Tibial nerve (tissue), 4 donors: ENCODE data around the gene GNB3. TPM values are rescaled to one million over a fixed set of nuclear protein-coding genes. Genes with fewer than 3 reads are reported as not detected.
A peak's percentile ranks its signal among the peaks of the same experiment; 100 is the strongest.
"Not testable (repeated sequence)": the region's sequence is repeated elsewhere in the genome, so short reads cannot be mapped to it uniquely, and the experiment has no call there.

ENCODE experiments used
- DNase-seq, 2 donors: peaks; one replicate each; pipeline ENCODE4 v3.0.0-alpha.2; 2019; ENCODE audit warnings: low spot score in 2 of 2
- H3K27ac ChIP-seq, 4 donors: fragments of 200-600 bp; sonication (generic) in 3 of 4; one replicate each; pipeline ENCODE4 v1.5.1; 2017 to 2019; ENCODE audit warnings: mild to moderate bottlenecking in 1 of 4
- H3K27me3 ChIP-seq, 2 donors: fragments of 200-600 bp; sonication (generic) in 1 of 2; one replicate each; pipeline versions ENCODE4 v1.5.1 to v1.6.0; 2017 to 2019
- H3K36me3 ChIP-seq, 3 donors: fragments of 200-600 bp; sonication (generic); one replicate each; pipeline ENCODE4 v1.5.1; 2018 to 2019
- H3K4me1 ChIP-seq, 4 donors: fragments of 200-600 bp; sonication (generic) in 3 of 4; one replicate each; pipeline ENCODE4 v1.5.1; 2017 to 2019
- H3K4me3 ChIP-seq, 4 donors: fragments of 200-600 bp; sonication (generic) in 3 of 4; one replicate each; pipeline ENCODE4 v1.5.1; 2017 to 2019; ENCODE audit warnings: mild to moderate bottlenecking in 1 of 4, moderate library complexity in 1 of 4
- H3K9me3 ChIP-seq, 4 donors: fragments of 200-600 bp; sonication (generic) in 3 of 4; one replicate each; pipeline ENCODE4 v1.5.1; 2017 to 2019
- EP300 ChIP-seq, 2 donors: sonication (generic); formaldehyde crosslinking; IDR thresholded peaks; one replicate each; pipeline ENCODE4 v1.6.1; 2017; ENCODE audit warnings: antibody characterized with exemption in 2 of 2, mild to moderate bottlenecking in 1 of 2
- POLR2A ChIP-seq, 2 donors: fragments of 450-650 bp; IDR thresholded peaks; one replicate each; pipeline ENCODE4 v1.6.1; 2017; ENCODE audit warnings: antibody characterized with exemption in 2 of 2, mild to moderate bottlenecking in 2 of 2, moderate library complexity in 2 of 2
- WGBS, 2 donors: methylation state at CpG; one replicate each; pipeline ENCODE4 v1.1.5; 2018; 5-methylcytosine and 5-hydroxymethylcytosine counted together
- total RNA-seq, 4 donors: library from RNA; depleted of rRNA; stranded (reverse); fragments of >200 nt; gene quantifications; one replicate each; pipeline ENCODE4 v1.1.0, GENCODE V29; 2016
- TF ChIP-seq, protein P1 (sequence below), 5 experiments: fragments of 200-600 bp in 3 of 5; fragments of 450-650 bp in 2 of 5; sonication (generic) in 3 of 5; IDR thresholded peaks; one replicate each; pipeline ENCODE4 v1.5.1; 2016 to 2019; ENCODE audit warnings: antibody characterized with exemption in 5 of 5, mild to moderate bottlenecking in 3 of 5, moderate library complexity in 2 of 5

Gene GNB3
- total RNA-seq, 4 donors from 2014 or later = 0.84 to 9.9 (median 5.6) TPM

DNA sequence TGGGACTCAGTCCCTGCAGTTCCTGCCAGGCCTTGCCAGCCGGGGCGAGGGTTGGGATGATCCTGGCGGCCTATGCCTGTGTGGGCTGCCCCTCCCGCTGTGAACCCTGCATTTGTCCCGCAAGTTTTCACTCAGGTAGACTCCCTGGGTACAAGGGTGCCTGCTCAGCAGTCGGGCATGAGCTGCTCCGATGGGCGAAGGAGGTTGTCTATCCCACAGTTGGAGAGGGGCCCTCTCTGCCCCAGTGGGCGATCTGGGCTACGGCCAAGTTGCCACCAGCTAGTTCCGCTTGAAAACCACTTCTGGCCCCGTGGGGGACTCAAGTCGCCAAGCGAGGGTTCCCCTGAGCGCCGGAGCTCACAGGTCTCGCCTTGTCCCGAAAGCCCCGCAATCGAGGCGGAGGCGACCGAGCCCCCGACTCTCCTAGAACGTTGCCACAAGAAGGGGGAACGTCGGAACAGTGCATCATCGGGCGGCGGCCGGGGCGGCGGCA is 26.2 kb downstream of the GNB3 start:
- TF ChIP-seq EP300 (IDR thresholded peaks at IDR 0.05) (no peak), POLR2A (IDR thresholded peaks at IDR 0.05) (no peak)
- TF ChIP-seq, protein P1, sequence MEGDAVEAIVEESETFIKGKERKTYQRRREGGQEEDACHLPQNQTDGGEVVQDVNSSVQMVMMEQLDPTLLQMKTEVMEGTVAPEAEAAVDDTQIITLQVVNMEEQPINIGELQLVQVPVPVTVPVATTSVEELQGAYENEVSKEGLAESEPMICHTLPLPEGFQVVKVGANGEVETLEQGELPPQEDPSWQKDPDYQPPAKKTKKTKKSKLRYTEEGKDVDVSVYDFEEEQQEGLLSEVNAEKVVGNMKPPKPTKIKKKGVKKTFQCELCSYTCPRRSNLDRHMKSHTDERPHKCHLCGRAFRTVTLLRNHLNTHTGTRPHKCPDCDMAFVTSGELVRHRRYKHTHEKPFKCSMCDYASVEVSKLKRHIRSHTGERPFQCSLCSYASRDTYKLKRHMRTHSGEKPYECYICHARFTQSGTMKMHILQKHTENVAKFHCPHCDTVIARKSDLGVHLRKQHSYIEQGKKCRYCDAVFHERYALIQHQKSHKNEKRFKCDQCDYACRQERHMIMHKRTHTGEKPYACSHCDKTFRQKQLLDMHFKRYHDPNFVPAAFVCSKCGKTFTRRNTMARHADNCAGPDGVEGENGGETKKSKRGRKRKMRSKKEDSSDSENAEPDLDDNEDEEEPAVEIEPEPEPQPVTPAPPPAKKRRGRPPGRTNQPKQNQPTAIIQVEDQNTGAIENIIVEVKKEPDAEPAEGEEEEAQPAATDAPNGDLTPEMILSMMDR (IDR thresholded peaks at IDR 0.05) = no peak
- Histone ChIP-seq H3K27me3 (no peaks in the 10 kb centered on the region), H3K27ac (peak overlapping the region; percentile 77 to 98 (median 96)), H3K9me3 (no peaks in the 10 kb centered on the region), H3K4me3 (peak overlapping the region; percentile 76 to 96 (median 94)), H3K4me1 (peaks cover 0 to 49% (median 29%) of the 10 kb centered on the region in 4 donors), H3K36me3 (peaks cover 0 to 64% (median 2%) of the 10 kb centered on the region in 3 donors)
- 0% methylated on average over 16 to 27 of the region's 33 CpGs for WGBS, 2 donors
- DNase-seq = peak in 1 of 2 donors; percentile 71

DNA sequence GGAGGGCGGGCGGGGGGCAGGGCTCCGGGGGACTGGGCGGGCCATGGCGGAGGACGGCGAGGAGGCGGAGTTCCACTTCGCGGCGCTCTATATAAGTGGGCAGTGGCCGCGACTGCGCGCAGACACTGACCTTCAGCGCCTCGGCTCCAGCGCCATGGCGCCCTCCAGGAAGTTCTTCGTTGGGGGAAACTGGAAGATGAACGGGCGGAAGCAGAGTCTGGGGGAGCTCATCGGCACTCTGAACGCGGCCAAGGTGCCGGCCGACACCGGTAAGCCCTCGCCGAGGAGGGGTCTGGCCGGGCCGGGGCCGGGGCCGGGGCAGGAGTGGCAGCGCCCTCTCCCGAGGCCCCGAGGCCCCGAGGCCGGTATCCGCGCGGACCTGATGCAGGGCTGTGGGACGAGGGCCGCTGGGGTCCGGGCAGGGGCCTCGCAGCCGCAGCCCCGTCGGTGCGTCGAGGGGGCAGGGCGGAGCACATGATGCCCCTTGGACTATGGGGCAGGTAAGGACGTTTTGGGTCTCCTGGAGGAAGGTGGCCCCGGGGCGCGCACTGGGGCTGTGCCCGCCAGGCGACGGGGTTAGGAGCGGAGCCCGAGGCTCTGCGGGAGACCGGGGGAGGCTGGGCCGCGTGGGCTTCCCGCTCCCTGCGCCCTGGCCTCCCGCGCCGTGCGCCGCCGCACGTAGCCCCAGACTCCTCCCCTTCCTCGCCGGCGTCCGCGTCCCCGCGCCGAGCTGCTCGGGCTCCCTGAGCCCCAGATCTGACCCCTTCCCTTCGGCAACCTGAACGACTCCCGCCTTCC is 26.9 kb downstream of the GNB3 start, which contains the start of gene TPI1:
TPI1 (plus strand) TSS at position 119 of the 798 bp plus-strand sequence; CDS start at position 155, 36 bp downstream.
- peak in 1 of 2 donors; percentile 74 for DNase-seq

DNA sequence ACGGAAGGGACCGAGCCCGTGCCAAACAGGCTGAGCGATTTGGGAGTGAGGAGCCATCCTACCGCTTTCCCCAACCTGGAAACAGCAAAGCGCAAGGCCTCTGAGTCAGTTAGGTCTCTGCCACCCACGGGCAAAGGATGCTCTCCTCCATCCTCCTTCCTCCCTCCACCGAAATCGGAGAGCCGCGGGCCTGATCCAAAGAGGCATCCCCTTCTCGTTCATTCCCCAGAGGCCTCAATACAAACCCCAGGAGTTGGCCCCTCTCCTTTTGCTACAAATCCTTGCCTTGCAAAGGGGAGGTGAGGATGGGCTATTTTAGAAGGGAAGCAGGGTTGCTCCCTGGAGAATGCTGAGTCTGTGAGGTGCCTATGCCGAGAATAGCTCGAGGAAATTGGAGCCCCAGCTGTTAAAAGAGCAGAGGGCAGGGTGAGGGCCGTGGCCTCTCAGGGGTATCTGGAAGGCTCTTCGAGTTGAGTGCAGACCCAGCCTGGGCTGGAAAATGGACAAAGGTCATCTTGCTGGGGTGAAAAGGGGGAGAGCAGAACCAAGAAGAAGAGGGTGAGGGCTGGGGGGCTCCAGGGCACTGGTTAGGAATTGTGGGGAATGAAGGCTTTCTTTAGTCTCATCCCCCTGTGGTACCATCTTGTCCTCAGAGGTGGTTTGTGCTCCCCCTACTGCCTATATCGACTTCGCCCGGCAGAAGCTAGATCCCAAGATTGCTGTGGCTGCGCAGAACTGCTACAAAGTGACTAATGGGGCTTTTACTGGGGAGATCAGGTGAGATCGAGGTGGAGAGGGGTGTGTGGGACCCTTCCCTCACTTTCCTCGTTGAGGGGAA is 27.7 kb downstream of the GNB3 start:
- Histone ChIP-seq H3K36me3 (peaks cover 0 to 50% (median 0%) of the 10 kb centered on the region in 3 donors), H3K4me1 (peaks cover 0 to 52% (median 32%) of the 10 kb centered on the region in 4 donors), H3K4me3 (peak overlapping the region; percentile 76 to 96 (median 94)), H3K9me3 (no peaks in the 10 kb centered on the region), H3K27me3 (no peaks in the 10 kb centered on the region), H3K27ac (peak overlapping the region; percentile 77 to 98 (median 96))
- TF ChIP-seq POLR2A (IDR thresholded peaks at IDR 0.05) (no peak), EP300 (IDR thresholded peaks at IDR 0.05) (no peak)
- TF ChIP-seq, protein P1 (IDR thresholded peaks at IDR 0.05) = no peak
- WGBS, 2 donors = 5 to 7% methylated on average over 17 to 22 of the region's 22 CpGs
- DNase-seq = no peak

More for the DNA sequence above, 26.9 kb downstream of the GNB3 start, which contains the start of gene TPI1:
- peak in 1 of 2 donors; percentile 99 for TF ChIP-seq EP300 (IDR thresholded peaks at IDR 0.05)
- TF ChIP-seq POLR2A (IDR thresholded peaks at IDR 0.05) = peak; percentile 96
- TF ChIP-seq, protein P1 (IDR thresholded peaks at IDR 0.05) = peak in 3 of 5 experiments; percentile 3 to 23 (median 10)
- Histone ChIP-seq H3K4me3 (peak within 1 kb of the TSS; percentile 76 to 96 (median 94)), H3K4me1 (peaks cover 0 to 52% (median 32%) of the 10 kb centered on the region in 4 donors), H3K36me3 (peaks cover 0 to 58% (median 0%) of the 10 kb centered on the region in 3 donors), H3K27ac (peak within 1 kb of the TSS; percentile 77 to 98 (median 96)), H3K9me3 (no peaks in the 10 kb centered on the region), H3K27me3 (no peaks in the 10 kb centered on the region)
- 0 to 2% methylated on average over 15 to 24 of the region's 86 CpGs for WGBS, 2 donors

DNA sequence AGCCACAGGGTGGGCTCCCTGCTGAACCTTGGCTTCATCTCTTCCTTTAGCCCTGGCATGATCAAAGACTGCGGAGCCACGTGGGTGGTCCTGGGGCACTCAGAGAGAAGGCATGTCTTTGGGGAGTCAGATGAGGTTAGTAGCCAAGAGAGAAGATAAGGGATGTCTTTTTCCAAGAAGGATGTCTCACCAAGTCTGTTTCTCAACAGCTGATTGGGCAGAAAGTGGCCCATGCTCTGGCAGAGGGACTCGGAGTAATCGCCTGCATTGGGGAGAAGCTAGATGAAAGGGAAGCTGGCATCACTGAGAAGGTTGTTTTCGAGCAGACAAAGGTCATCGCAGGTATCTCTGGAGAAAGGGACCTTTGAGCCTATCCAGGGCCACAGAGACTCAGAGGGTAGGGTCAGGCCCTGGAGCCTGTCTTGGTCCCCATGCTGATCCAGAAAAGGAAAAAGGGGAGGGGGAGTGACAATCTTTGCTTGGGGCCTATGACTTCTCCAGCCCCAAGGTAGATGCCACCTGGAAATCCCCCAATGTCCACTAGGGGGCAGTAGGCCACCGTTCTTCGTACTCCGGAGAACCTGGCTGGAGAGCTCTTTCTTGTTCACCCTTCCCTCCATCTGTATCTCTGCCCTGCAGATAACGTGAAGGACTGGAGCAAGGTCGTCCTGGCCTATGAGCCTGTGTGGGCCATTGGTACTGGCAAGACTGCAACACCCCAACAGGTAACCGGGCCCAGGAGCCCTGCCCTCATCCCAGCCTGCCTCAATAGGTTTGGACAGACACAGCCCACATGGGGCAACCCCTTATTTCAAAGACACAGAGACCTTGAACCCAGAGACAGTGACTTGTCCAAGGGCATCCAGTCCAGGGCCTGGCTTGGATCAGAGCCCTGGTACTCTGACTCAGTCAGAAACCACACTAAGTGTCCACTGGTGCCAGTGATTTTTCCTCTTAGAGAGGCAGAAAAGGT is 28.6 kb downstream of the GNB3 start:
- 29 to 34% methylated on average over 12 of the region's 12 CpGs for WGBS, 2 donors
- no peak for TF ChIP-seq POLR2A (IDR thresholded peaks at IDR 0.05)
- TF ChIP-seq, protein P1 (IDR thresholded peaks at IDR 0.05) = peak; percentile 84 to 95 (median 88)
- peak overlapping the region in 1 of 4 donors; percentile 76 for H3K4me3 ChIP-seq
- no peaks in the 10 kb centered on the region for H3K9me3 ChIP-seq
- peaks cover 0 to 60% (median 32%) of the 10 kb centered on the region in 4 donors for H3K4me1 ChIP-seq
- DNase-seq = peak; percentile 69 to 88
- H3K27ac ChIP-seq = peak overlapping the region in 3 of 4 donors; percentile 94 to 98 (median 97)
- H3K36me3 ChIP-seq = peaks cover 0 to 41% (median 0%) of the 10 kb centered on the region in 3 donors
- H3K27me3 ChIP-seq = no peaks in the 10 kb centered on the region

DNA sequence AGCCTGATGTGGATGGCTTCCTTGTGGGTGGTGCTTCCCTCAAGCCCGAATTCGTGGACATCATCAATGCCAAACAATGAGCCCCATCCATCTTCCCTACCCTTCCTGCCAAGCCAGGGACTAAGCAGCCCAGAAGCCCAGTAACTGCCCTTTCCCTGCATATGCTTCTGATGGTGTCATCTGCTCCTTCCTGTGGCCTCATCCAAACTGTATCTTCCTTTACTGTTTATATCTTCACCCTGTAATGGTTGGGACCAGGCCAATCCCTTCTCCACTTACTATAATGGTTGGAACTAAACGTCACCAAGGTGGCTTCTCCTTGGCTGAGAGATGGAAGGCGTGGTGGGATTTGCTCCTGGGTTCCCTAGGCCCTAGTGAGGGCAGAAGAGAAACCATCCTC is 29.6 kb downstream of the GNB3 start:
- H3K27me3 ChIP-seq, H3K9me3 ChIP-seq, DNase-seq, H3K4me3 ChIP-seq: not testable (repeated sequence)
- Histone ChIP-seq H3K36me3 (peaks cover 0 to 31% (median 0%) of the 10 kb centered on the region in 3 donors), H3K27ac (peak overlapping the region in 1 of 4 donors; percentile 94), H3K4me1 (peaks cover 0 to 65% (median 32%) of the 10 kb centered on the region in 4 donors)
- WGBS, 2 donors = 71 to 73% methylated on average over 4 of the region's 4 CpGs
